ENCODE measurements around the gene MFAP1.

DNA sequence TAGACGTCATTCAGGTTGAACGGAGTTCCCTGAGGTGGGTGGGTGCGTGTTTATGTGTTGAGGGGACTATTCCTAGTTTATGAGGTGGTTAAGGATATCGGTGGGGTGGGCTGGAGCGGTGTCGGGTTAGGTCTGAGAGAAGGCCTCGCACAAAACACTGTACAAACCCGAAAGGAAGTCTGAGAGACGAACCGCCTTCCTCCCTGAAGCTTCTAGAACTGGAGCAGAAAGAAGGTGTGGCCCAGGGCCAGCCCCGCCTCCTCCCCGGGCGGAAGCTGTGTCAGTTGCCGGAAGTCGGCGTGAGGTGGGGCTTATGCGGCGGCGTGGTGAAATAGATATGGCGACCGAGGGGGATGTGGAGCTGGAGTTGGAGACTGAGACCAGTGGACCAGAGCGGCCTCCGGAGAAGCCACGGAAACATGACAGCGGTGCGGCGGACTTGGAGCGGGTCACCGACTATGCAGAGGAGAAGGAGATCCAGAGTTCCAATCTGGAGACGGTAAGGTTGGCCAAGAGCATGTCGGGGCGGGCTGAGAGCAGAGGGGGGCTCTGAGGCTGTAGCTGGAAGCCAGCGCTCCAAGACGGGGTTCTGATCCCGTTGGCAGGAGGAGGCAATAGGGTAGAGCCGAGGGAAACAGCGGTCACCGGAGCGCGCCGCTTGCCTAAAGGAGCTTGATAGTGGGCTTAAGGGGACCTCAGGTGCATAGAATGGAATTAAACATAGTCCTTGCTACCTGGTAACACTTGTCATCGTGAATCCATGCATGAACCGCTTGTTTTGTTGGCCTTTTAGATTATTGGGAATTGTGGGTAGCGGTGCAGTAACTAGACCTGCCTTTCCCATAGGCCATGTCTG lies 24.0 kb downstream of the MFAP1 start, which contains the start of gene HYPK:
- TF ChIP-seq EZH2phosphoT487 (IDR thresholded peaks at IDR 0.05; ENCODE audit: low read depth), result no peak
- TF ChIP-seq, protein P1, sequence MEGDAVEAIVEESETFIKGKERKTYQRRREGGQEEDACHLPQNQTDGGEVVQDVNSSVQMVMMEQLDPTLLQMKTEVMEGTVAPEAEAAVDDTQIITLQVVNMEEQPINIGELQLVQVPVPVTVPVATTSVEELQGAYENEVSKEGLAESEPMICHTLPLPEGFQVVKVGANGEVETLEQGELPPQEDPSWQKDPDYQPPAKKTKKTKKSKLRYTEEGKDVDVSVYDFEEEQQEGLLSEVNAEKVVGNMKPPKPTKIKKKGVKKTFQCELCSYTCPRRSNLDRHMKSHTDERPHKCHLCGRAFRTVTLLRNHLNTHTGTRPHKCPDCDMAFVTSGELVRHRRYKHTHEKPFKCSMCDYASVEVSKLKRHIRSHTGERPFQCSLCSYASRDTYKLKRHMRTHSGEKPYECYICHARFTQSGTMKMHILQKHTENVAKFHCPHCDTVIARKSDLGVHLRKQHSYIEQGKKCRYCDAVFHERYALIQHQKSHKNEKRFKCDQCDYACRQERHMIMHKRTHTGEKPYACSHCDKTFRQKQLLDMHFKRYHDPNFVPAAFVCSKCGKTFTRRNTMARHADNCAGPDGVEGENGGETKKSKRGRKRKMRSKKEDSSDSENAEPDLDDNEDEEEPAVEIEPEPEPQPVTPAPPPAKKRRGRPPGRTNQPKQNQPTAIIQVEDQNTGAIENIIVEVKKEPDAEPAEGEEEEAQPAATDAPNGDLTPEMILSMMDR (IDR thresholded peaks at IDR 0.05; ENCODE audit: low read depth, low read length), result no peak
